Fibroblast of skin of abdomen (primary cell): ENCODE results near the gene RAB5B.
A peak's percentile ranks its signal among the peaks of the same experiment; 100 is the strongest.
"Not testable (repeated sequence)": the region's sequence is repeated elsewhere in the genome, so short reads cannot be mapped to it uniquely, and the experiment has no call there.

Source experiments
- DNase-seq: peaks from one replicate; pipeline ENCODE4 v3.0.0-alpha.2; 2013

Gene RAB5B

GRCh38 chr12:55942055-55942454, 31.8 kb upstream of the RAB5B start:
- DNase-seq = no peak

- DNase-seq = no peak
Measured at GRCh38 chr12:55942577-55943136, 31.2 kb upstream of the RAB5B start.

GRCh38 chr12:55946553-55946952, 27.3 kb upstream of the RAB5B start:
- no peak for DNase-seq

- DNase-seq = no peak
Measured at GRCh38 chr12:55955344-55955743, 18.5 kb upstream of the RAB5B start.

- DNase-seq = peak; percentile 54
Measured at GRCh38 chr12:55955800-55956508, 17.9 kb upstream of the RAB5B start.

GRCh38 chr12:55957106-55957859, 16.6 kb upstream of the RAB5B start:
- DNase-seq = no peak

GRCh38 chr12:55963760-55964159, 10.1 kb upstream of the RAB5B start:
- DNase-seq = no peak

- no peak for DNase-seq
Measured at GRCh38 chr12:55965240-55965639, 8.6 kb upstream of the RAB5B start.

- DNase-seq = no peak
Measured at GRCh38 chr12:55965941-55966407, 7.9 kb upstream of the RAB5B start, which contains the start of gene PMEL. PMEL (minus strand) TSS chr12:55966042; CDS start chr12:55966011, 31 bp downstream.

- peak; percentile 75 for DNase-seq
Measured at GRCh38 chr12:55966408-55967281, 7.2 kb upstream of the RAB5B start, which contains the start of gene CDK2. CDK2 (plus strand) TSS chr12:55966830; CDS start chr12:55967009, 179 bp downstream.

GRCh38 chr12:55969356-55969755, 4.5 kb upstream of the RAB5B start:
- DNase-seq = no peak

GRCh38 chr12:55970775-55971174, 3.1 kb upstream of the RAB5B start:
- DNase-seq = peak; percentile 9

GRCh38 chr12:55972042-55972441, 1.8 kb upstream of the RAB5B start:
- peak; percentile 43 for DNase-seq

- no peak for DNase-seq
Measured at GRCh38 chr12:55972456-55972855, 1.4 kb upstream of the RAB5B start.

- DNase-seq = peak; percentile 26
Measured at GRCh38 chr12:55972911-55973598, 823 bp upstream of the RAB5B start.

GRCh38 chr12:55974308-55974730, 441 bp downstream of the RAB5B start:
- no peak for DNase-seq

GRCh38 chr12:55978393-55978792, 4.5 kb downstream of the RAB5B start:
- DNase-seq = no peak

- DNase-seq = no peak
Measured at GRCh38 chr12:55979069-55979468, 5.2 kb downstream of the RAB5B start.

- not testable (repeated sequence) for DNase-seq
Measured at GRCh38 chr12:55981882-55982281, 8.0 kb downstream of the RAB5B start.

- no peak for DNase-seq
Measured at GRCh38 chr12:55982319-55982936, 8.6 kb downstream of the RAB5B start.

GRCh38 chr12:55983232-55983842, 9.5 kb downstream of the RAB5B start:
- no peak for DNase-seq
